Sigmoid colon (tissue), 7 donors: ENCODE measurements around the gene ANKIB1. TPM values are rescaled to one million over a fixed set of nuclear protein-coding genes. Genes with fewer than 3 reads are reported as not detected.

Experiments used
- DNase-seq: peaks from one replicate; pipeline ENCODE4 v3.0.0-alpha.2; 2019
- H3K27ac ChIP-seq, 4 donors: fragments of 200-600 bp; sonication (generic); one replicate each; pipeline ENCODE4 v1.5.1; 2016 to 2019; ENCODE audit warnings: mild to moderate bottlenecking in 1 of 4
- H3K27me3 ChIP-seq, 3 donors: fragments of 200-600 bp; sonication (generic); one replicate each; pipeline ENCODE4 v1.5.1; 2019; ENCODE audit warnings: mild to moderate bottlenecking in 1 of 3
- H3K36me3 ChIP-seq, 4 donors: fragments of 200-600 bp; sonication (generic); one replicate each; pipeline ENCODE4 v1.5.1; 2016 to 2019
- H3K4me1 ChIP-seq, 4 donors: fragments of 200-600 bp; sonication (generic); one replicate each; pipeline ENCODE4 v1.5.1; 2017 to 2019
- H3K4me3 ChIP-seq, 4 donors: fragments of 200-600 bp; sonication (generic); one replicate each; pipeline ENCODE4 v1.5.1; 2017 to 2019; ENCODE audit warnings: mild to moderate bottlenecking in 2 of 4, moderate library complexity in 1 of 4
- H3K9me3 ChIP-seq, 4 donors: fragments of 200-600 bp in 3 of 4; sonication (generic) in 3 of 4; one replicate each; pipeline versions ENCODE4 v1.5.1 to v1.6.1; 2013 to 2019
- EP300 ChIP-seq, 4 donors: sonication (generic); formaldehyde crosslinking; IDR thresholded peaks; one replicate each; pipeline ENCODE4 v1.6.1; 2017; ENCODE audit warnings: antibody characterized with exemption in 4 of 4
- POLR2A ChIP-seq, 2 donors: fragments of 450-650 bp; IDR thresholded peaks; one replicate each; pipeline ENCODE4 v1.6.1; 2016; ENCODE audit warnings: antibody characterized with exemption in 2 of 2, mild to moderate bottlenecking in 2 of 2, moderate library complexity in 2 of 2
- POLR2AphosphoS5 ChIP-seq, 4 donors: sonication (generic); formaldehyde crosslinking; IDR thresholded peaks; one replicate each; pipeline ENCODE4 v1.6.1; 2017; ENCODE audit warnings: antibody characterized with exemption in 4 of 4
- WGBS, 2 donors: extraction: QIAGEN DNeasy Blood & Tissue Kit; methylation state at CpG; one replicate each; pipeline ENCODE4 v1.1.7; 2013; 5-methylcytosine and 5-hydroxymethylcytosine counted together
- intact Hi-C: fragments of 100-400 bp; cut with DNase I; formaldehyde crosslinking; loops from one replicate; pipeline ENCODE4 v1.15.1; 2023
- polyA plus RNA-seq, 3 donors: library from polyadenylated mRNA; stranded (reverse); fragments of 200-250 nt; gene quantifications; one replicate each; pipeline ENCODE4 v1.2.3, GENCODE V29; 2013
- total RNA-seq, 4 donors: library from RNA; depleted of rRNA; stranded (reverse); fragments of >200 nt; gene quantifications; one replicate each; pipeline ENCODE4 v1.1.0, GENCODE V29; 2016
- TF ChIP-seq, protein P1 (sequence below), 4 experiments: fragments of 450-650 bp in 3 of 4; fragments of 200-600 bp in 1 of 4; IDR thresholded peaks; one replicate each; pipeline ENCODE4 v1.5.1; 2016 to 2019; ENCODE audit warnings: antibody characterized with exemption in 4 of 4, mild to moderate bottlenecking in 3 of 4, moderate library complexity in 2 of 4
- donor health status: healthy with polysubstance abuse.
- donor health status: Bipolar disorder and iron deficiency.
- donor health status: healthy.

Gene ANKIB1
- total and polyA plus RNA-seq, 7 donors = 12.6 to 37.5 (median 24.6) TPM

DNA sequence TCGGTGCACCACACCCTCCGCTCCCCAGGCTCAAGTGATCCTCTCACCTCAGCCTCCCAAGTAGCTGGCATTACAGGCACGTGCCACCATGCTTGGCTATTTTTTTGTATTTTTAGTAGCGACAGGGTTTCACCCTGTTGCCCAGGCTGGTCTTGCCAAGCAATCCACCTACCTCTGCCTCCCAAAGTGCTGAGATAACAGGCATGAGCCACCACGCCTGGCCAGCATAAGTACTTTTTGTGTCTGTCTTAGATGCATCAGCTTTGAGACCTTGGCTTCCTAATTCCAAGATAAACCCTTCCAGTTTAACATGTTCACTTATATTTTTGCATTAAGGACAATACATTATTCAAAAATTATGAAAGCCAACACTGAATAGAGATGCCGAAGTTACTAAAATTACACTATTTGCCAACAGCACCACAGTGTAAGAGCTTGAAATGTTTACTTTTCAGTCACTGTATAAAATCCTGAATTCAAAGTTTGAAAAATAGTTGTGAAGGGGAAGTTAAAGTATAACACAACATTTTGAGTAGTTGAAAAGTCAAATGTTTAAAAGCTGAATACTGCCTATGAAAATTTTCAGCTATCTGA lies 36.5 kb downstream of the ANKIB1 start:
- intact Hi-C loops = no loop called here
- no peak for DNase-seq
- peaks cover 0 to 28% (median 12%) of the 10 kb centered on the region in 4 donors for H3K4me1 ChIP-seq
- H3K4me3 ChIP-seq = no peak overlapping the region
- no peak for TF ChIP-seq EP300 (IDR thresholded peaks at IDR 0.05)
- H3K36me3 ChIP-seq = no peaks in the 10 kb centered on the region
- no peaks in the 10 kb centered on the region for H3K27me3 ChIP-seq
- H3K9me3 ChIP-seq = no peaks in the 10 kb centered on the region
- no peak overlapping the region for H3K27ac ChIP-seq
- WGBS, 2 donors = 95 to 96% methylated on average over 6 of the region's 6 CpGs

DNA sequence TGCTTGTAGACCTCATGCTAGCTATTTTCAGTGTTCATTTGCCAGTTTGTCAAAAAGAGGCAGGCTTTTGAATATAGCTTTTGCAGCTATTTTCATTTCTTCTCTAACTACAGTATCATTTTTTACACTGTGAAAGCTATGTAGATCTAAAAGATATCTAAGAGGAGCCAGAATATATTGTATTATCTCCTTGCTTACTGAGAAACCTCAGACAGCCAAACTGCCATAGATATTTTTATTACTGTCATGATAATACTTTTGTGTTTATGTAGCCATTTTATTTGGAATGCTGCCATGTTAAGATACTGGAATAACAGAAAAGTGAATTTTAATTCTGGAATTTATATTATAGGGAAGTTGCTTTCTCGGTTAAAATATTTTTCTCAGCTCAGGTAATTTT lies 37.2 kb downstream of the ANKIB1 start:
- Histone ChIP-seq H3K27ac (no peak overlapping the region), H3K36me3 (no peaks in the 10 kb centered on the region), H3K4me1 (peaks cover 0 to 24% (median 12%) of the 10 kb centered on the region in 4 donors), H3K4me3 (no peak overlapping the region), H3K27me3 (no peaks in the 10 kb centered on the region), H3K9me3 (no peaks in the 10 kb centered on the region)
- DNase-seq = no peak
- intact Hi-C loops = no loop called here
- TF ChIP-seq POLR2A (IDR thresholded peaks at IDR 0.05) (no peak), EP300 (IDR thresholded peaks at IDR 0.05) (no peak), POLR2AphosphoS5 (IDR thresholded peaks at IDR 0.05) (no peak)
- TF ChIP-seq, protein P1, sequence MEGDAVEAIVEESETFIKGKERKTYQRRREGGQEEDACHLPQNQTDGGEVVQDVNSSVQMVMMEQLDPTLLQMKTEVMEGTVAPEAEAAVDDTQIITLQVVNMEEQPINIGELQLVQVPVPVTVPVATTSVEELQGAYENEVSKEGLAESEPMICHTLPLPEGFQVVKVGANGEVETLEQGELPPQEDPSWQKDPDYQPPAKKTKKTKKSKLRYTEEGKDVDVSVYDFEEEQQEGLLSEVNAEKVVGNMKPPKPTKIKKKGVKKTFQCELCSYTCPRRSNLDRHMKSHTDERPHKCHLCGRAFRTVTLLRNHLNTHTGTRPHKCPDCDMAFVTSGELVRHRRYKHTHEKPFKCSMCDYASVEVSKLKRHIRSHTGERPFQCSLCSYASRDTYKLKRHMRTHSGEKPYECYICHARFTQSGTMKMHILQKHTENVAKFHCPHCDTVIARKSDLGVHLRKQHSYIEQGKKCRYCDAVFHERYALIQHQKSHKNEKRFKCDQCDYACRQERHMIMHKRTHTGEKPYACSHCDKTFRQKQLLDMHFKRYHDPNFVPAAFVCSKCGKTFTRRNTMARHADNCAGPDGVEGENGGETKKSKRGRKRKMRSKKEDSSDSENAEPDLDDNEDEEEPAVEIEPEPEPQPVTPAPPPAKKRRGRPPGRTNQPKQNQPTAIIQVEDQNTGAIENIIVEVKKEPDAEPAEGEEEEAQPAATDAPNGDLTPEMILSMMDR (IDR thresholded peaks at IDR 0.05) = no peak
- 56 to 67% methylated on average over 1 of the region's 1 CpG for WGBS, 2 donors

DNA sequence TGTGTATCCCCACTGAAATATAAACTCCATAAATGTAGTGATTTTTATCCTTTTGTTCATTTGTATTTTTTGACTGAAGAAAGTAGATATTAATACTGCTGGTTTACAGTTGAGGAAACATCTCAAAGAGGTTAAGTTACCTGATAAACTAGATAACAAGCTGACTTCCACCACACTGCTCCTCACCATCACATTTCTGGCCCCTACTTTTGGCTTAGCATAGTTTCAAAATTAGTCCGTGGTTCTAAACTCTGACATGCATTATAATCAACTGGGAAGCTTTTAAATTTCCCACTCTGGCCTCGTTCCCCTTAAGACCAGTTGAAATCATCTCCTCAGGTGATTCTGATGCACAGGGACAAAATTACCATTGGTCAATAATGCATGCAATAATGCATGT lies 43.5 kb downstream of the ANKIB1 start:
- WGBS, 2 donors = 89 to 94% methylated on average over 2 of the region's 2 CpGs

DNA sequence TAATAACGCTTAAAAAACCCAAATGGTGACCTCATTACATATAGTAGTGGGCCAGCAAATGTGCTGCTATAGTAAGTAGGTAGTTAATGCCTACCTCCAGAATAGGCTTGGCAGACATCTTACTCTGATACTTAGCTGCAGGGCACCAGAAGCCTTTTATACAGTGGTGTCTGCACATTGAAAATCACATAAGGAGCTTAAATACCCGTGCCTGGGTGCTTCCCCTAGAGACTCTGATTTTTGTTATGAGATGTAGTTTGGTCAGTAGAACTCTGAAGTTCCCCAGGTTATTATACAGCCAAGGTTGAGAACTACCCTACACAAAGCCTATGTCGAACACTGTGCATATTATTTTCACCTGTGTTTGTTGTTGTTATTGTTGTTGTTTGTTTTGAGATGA lies 47.2 kb downstream of the ANKIB1 start:
- no peak for DNase-seq
- intact Hi-C loops = no loop called here
- Histone ChIP-seq H3K27ac (peak overlapping the region in 1 of 4 donors; percentile 52), H3K27me3 (no peaks in the 10 kb centered on the region), H3K4me1 (peaks cover 0 to 25% (median 15%) of the 10 kb centered on the region in 4 donors), H3K4me3 (no peak overlapping the region), H3K9me3 (no peaks in the 10 kb centered on the region), H3K36me3 (no peaks in the 10 kb centered on the region)
- WGBS, 2 donors = 72 to 81% methylated on average over 3 of the region's 3 CpGs
- TF ChIP-seq EP300 (IDR thresholded peaks at IDR 0.05) (no peak), POLR2AphosphoS5 (IDR thresholded peaks at IDR 0.05) (no peak), POLR2A (IDR thresholded peaks at IDR 0.05) (no peak)
- TF ChIP-seq, protein P1 (IDR thresholded peaks at IDR 0.05) = no peak

More for the DNA sequence above, 43.5 kb downstream of the ANKIB1 start:
- intact Hi-C loops = no loop called here
- Histone ChIP-seq H3K4me1 (peaks cover 0 to 14% (median 12%) of the 10 kb centered on the region in 4 donors), H3K27ac (no peak overlapping the region), H3K9me3 (no peaks in the 10 kb centered on the region), H3K36me3 (no peaks in the 10 kb centered on the region), H3K4me3 (no peak overlapping the region), H3K27me3 (no peaks in the 10 kb centered on the region)
- no peak for DNase-seq
- no peak for TF ChIP-seq POLR2A (IDR thresholded peaks at IDR 0.05)
- no peak for TF ChIP-seq POLR2AphosphoS5 (IDR thresholded peaks at IDR 0.05)

DNA sequence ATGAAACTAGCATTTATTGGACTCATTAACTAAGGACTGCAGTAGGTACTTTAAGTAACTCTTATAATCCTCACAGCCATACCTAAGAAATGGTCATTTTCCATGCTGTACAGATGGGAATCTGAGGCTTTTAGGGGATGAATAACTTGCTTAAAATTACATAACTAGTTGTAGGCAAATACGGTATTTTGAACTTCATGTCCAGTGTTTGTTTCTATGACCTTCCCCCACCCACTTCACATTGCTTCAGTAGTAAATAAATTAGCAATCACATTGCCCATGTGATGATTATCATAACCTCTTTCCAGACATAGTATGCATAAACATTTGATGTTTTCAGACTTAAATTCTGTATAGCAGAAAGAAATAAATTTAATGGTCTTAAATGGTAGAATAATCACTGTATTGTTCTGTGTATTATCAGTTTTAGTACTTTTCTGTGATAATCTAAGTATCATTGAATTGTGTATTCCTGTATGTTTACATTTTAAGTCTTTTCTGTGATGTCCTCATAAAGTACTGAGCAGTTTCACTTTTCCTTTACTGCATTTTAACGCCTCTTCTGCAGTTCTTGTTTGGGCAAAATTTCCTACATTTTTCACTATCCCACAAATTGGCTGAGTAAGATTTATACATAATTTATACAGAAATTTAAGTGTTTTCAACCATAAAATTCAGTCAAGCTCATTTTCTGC lies 48.3 kb downstream of the ANKIB1 start:
- intact Hi-C loops = no loop called here
- peak overlapping the region in 3 of 4 donors; percentile 26 to 52 (median 37) for H3K27ac ChIP-seq
- no peaks in the 10 kb centered on the region for H3K27me3 ChIP-seq
- DNase-seq = no peak
- peak overlapping the region; percentile 4 to 35 (median 30) for H3K4me3 ChIP-seq
- no peaks in the 10 kb centered on the region for H3K36me3 ChIP-seq
- WGBS, 2 donors = 24 to 50% methylated on average over 2 of the region's 2 CpGs
- TF ChIP-seq, protein P1 (IDR thresholded peaks at IDR 0.05) = no peak
- TF ChIP-seq EP300 (IDR thresholded peaks at IDR 0.05) (no peak), POLR2AphosphoS5 (IDR thresholded peaks at IDR 0.05) (no peak), POLR2A (IDR thresholded peaks at IDR 0.05) (no peak)
- peaks cover 0 to 25% (median 15%) of the 10 kb centered on the region in 4 donors for H3K4me1 ChIP-seq
- no peaks in the 10 kb centered on the region for H3K9me3 ChIP-seq
